HG03378 (cell line): ENCODE measurements around the gene ARAP1.

Experiments
- ATAC-seq: cut with Tn5 transposase; IDR thresholded peaks from one replicate; pipeline ENCODE4 v1.9.1; 2021; ENCODE audit warnings: mild to moderate bottlenecking, moderate library complexity; ENCODE audit not compliant: unreplicated experiment

ARAP1 gene

DNA sequence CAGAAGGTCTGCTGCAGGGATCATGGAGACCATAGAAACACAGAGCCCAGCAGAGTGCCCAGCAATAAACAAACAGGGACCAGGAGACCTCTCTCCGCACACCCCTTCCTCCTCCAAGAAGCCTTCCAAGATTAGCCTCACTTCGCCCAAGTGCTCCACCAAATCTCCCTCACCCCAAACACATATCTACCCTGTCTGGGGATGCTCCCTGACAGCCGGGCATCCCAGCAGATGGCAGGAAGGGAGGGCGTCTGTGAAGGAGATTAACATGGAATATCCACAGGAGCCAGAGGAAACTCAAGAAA lies 26.5 kb downstream of the ARAP1 start:
- no peak for ATAC-seq

DNA sequence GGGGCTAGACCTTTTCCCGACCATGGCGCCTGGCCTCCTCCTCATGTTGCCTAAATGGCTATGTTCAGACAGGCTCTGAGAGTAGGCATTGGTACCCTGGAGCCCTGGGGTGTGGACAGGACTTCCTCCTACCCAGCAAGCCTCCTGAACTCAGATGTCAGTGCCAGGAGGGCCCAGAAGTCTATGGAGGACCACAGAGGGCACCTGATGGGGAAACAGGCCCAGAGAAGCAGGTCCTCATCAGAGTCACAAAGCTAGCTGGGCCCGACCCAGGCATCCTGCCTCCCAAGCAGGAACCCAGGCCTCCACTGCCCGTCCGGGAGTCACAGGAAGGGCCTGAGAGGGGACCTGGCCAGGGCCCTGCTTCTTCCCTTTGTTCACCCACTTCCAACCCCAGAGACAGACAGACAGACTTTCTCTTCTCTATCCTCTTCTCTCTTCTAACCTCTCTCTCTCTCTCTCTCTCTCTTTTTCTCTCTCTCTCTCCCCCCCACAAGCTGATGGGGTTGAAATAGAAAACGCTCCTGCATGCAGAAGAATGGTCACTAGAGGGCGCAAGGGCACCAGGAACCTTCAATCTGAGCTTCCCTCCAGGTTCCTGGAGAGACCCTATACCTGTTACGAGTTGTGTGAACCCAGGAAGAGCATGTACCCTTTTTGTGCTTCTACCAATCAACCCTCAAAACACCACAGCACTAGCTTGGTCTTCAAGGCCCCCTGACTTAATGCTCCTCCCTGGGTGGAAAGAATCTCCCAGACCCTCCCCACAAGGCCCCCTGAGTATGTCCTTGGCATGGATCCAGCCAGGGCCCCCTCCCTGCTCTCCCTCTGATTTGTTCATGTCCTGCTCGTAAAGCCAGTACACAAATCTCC lies 27.1 kb downstream of the ARAP1 start:
- ATAC-seq: no peak

DNA sequence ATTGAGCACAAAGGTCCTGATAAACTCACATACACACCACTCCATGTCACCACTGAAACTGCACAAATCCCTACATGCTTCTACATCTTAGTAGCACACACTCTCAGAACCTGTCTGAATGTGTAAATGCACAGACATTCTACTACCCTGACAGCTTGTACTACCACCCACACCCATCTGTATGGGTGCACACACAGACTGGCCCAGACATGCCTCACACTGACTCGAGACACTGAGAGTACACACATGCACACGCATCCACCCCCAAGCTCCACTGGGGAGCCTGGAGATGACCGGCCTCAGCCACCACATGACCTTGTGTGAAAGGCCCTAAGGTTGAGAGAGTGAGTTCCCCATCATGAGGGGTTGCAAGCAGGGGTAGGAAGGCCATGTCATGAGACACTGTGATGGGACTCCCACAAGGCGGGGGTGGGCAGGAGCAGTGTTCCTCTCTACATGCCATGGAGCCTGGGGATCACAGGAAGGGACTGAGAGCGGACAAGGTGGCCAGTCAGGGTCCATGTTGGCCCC lies 28.1 kb downstream of the ARAP1 start:
- no peak for ATAC-seq

DNA sequence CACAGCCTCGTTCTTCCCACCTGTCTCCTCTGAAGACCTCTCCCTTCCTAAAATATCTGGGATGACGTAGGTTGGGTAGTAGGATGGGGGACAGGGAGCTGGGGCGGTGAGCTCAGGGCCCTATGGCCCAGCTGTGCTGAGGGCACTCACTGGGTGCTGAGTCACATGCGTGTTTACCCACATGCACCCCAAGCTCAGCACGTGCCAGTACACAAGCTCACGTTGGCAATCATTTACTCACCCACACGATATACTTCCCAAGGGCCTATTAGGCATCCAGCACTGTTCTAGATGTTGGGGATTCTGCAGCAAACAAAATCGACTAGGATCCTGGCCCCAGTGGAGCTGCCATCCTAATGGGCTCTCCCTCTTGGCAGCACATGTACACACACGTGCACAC lies 28.7 kb downstream of the ARAP1 start:
- ATAC-seq: no peak

DNA sequence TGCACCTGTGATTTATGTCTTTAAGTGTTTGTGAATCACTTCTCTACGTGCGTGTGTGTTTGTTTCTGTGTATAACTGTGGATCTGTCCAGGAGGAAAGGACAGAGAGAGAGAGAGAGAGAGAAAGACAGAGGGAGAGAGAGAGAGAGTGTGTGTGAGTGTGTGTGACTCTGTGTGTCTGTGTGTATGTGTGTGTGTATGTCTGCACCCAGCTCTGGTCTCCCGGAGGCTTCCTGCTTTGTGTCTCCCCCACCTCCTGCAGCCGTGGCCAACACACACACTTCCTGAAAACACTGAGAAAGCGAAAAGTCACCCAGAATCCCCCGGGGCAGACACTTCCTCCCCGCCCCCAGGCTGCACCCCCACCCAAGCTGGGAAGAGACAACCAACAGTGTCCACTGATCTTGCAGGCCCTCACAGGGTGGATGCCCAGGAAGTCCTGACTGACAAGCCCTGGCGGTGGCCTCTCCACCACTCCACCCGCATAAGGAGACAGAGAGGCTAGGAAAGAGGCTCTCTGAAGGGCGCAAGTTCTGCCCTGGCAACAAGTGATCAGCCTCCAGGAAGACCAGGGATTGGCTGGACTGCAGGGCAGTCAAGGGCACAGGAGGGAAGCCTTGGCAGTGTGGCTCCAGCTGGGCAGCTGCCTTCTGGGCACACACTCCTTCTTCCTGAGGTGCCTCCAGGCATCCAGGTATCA lies 30.0 kb downstream of the ARAP1 start:
- peak; percentile 66 for ATAC-seq

DNA sequence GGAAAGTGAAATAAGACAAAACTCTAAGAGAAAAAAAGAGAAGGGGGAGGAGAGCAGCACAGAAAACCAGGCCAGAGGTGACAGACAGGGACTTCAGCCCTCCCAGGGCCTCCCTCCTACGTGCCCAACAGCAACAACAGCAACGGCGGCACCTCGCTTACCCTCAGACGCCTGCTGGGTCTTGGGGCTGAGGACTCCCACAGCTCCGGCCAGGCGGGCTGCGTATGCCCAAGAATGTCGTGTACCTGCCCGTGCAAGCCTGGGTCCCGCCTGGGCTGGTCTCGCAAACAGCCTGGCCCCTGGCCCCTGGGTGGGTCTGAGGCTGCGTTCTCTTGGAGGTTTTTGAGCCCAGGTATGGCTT lies 30.5 kb downstream of the ARAP1 start:
- no peak for ATAC-seq

DNA sequence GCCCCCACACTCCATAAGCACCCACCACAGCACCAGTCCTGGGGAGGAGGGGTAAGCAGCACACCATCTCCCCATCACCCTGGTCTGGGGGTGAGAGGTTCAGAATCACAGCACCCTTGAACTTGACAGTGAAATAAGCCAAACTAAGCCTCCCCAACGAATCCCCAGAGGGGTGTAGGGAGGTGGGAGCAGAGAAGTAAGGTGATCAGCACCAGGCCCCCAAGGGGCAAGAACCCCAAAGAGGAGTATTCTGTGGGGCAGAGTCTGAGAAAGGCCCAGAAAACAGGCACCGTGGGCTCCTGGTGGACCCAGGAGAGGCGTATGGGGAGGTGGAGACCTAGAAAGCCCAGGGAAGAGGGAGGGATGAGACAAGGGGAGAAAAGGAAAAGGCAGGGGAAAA lies 30.9 kb downstream of the ARAP1 start:
- ATAC-seq: no peak

DNA sequence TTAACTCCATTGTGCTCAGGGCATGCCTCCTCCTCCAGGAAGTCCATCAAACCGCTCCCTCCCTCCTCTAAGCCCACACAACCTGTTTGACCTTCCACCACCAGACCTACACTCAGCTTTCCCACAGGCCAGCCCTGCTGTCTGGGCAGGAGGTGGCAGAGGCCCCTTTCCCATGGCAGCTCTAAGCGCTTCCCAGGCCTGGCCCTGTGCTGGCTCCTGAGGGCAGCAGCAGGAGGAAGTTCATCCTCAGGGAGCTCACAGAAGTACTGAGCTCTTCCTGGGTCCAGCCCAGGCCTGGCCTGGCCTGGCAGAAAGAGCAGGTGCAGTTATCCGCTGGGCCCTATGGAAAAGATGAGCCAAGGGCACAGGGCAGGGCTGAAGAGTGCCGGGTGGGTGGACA lies 31.4 kb downstream of the ARAP1 start:
- no peak for ATAC-seq

DNA sequence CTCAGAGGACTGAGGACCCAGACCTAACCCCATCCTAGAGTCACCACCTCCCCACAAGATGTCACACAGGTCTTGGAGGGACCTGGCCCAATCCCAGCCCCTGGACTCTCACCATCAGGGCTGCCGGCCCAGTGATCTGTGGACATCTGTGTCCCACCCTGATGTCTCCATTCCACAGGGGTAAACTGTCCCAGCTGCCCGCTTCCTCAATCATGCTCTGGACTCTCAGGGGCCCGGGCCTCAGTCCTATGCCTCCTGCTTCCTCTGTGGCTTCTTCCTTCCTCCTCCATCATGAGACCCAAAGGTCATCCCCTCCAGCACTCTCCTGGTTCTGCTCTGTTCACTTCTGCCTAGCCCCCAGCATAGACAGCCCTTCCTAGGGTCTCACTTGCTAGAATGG lies 32.2 kb downstream of the ARAP1 start:
- no peak for ATAC-seq

DNA sequence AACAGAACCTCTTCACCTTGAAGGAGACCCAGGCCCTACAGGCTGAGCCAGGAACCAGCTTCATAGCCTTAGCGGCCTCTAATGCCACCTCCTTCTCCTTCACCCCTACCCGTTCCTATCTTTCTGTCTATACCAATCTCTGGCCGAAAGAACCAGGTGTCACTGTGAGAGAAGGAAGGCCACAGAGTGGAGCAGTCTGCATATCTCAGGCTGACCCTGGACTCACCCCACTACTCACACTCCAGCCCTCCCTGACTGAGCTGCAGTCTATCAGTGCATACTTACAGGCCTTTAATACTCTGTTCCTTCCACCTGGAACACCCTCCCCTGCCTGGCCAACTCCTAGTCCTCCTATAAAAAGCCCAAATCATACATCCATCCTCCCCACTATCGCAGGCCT lies 32.7 kb downstream of the ARAP1 start:
- ATAC-seq: no peak

DNA sequence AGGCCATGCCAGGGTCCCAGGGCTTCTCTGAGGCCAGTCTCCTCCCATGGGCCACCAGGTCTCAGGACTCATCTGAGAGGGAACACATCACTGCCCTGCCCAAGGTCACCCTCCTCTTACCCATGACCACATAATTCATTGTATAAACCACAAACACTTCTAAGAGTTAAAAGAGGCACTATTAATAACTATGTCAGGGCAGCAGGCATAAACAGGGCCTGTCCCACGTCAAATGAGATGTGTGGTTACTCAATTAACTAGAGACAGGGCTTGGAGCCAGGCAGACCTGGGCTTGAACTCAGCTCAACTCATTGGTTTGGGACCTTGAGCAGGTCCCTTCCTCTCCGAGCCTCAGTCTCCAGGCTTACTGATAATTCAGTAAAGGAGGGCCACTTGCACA lies 33.1 kb downstream of the ARAP1 start:
- no peak for ATAC-seq

DNA sequence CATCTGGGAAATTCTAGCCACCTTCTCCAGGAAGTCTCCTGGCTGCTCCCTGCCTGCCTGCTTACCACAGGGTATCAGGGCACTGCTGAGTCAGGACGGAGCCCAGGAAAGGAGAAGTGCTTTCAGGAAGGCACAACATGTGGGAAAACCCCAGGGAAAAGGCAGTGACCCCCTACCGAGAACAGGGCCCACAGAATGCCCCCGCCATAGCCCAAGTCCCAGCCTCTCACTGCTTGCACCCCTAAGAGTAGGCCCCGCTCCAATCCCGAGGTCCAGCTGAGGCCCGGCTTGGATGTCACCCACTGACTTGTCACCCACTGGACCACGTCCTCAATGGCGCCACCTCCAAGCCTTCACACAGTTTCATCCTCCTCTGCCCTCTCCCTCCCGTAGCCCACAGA lies 34.1 kb downstream of the ARAP1 start:
- ATAC-seq: no peak

DNA sequence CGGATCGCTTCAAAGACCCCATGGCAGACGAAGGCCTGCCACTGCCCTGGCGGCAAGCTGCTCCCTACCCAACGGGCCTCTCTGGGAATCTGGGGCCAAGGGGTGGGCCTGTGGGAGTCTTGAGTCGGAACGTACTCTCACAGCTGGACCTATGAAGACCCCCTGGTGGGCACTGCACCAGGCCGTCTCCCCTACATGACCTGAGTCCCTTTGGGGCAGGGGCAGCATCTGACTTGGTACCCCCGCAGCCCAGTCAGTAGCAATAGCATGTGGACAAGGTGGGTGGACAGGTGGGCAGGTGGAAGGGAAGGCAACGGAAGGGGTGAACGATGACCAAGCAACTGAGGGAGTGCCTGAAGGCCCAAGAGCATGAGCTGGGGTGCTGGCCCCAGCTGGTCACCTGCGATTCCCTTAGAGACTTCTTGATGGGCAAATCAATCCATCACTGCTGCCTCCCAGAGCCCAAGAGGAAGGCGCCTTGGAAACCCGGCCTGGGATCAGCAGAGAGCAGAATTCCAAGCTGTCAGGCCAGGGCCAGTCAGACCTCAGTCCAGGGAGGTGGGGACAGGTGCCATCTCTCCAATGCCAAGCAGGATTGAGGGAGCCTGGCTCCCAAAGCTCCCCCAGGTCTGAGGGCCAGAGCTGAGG lies 35.3 kb downstream of the ARAP1 start:
- no peak for ATAC-seq

DNA sequence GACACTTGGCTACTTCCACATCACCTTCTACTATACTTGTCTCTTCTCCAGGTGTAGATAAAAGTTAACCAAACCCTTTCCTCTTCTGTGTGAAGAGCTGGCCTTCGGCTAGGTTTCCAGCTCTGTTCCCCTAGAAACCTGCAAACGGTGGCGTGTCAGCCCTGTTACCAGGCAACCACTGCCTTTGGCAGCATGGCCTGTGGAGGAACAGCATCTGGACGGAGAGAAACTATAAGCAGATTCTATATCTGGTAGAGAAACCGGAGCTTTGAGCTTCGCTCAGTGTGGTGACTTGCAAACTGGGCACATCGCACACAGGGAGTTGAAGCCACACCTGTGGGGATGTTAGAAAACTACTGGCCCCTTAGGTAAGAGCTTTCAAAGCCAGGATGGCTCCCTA lies 35.9 kb downstream of the ARAP1 start:
- ATAC-seq: no peak

DNA sequence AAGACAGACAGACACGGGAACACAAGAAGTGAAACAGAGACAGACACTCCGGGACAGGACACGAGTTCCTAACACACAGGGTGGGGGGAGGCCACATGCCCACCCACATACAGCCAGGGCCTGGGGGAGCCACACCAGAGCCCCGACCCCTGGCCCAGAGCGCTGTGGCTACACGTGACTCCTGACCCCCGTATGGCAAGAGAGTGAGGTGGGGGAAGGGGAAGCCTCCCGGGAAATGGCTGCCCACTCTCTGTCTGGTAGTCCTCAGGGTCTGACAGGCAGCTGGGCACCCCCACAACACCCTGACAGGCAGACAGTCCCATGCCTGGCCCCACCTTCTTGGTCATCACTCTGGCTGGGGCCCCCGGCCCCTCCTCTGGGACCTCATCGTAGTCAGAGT lies 39.4 kb downstream of the ARAP1 start:
- ATAC-seq: no peak

DNA sequence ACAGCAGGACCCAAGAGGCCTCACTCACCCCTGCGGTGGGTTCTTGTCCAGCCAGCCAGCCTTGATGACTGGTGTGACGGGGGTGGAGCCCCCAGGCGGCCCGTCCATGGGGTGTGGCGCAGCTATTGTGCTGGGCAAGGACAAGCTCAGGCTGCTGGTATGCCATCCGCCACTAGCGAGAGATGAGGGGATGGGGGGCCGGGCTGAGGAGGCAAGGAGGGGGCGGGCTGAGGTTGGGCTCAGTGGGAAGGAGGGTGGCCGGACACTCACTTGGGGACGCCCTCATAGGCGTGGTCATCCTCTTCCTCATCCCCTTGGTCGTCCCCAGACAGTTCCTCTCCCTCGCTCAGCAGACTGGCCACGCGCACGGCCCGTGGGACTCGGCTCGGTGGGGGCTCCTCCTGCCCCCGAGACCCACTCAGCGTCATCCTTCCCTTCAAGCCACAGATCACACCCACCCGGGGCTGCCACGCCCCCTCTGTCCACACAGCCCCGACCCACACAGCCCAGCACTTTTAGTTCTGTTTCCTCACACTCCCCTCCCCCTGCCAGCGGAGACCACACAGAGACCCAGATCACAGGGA lies 39.9 kb downstream of the ARAP1 start:
- no peak for ATAC-seq

DNA sequence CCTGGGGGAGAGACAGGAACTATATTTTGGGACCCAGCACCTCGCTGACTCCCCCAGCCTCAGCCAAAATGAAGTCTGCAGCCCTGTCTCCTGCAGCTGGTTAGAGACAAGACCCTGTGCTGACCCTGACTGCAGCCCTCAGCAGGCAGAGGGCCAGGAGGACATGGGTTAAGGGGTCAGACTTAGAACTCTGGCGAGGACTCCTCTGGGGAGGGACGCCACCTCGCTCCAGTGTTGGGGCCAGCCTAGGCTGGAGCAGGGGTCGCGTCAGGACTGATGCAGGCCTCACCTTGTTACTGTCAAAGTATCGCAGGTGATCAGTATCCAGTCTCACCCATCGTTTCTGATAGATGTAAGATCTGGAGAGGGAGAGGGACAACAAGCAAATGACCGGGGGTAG lies 41.1 kb downstream of the ARAP1 start:
- no peak for ATAC-seq

DNA sequence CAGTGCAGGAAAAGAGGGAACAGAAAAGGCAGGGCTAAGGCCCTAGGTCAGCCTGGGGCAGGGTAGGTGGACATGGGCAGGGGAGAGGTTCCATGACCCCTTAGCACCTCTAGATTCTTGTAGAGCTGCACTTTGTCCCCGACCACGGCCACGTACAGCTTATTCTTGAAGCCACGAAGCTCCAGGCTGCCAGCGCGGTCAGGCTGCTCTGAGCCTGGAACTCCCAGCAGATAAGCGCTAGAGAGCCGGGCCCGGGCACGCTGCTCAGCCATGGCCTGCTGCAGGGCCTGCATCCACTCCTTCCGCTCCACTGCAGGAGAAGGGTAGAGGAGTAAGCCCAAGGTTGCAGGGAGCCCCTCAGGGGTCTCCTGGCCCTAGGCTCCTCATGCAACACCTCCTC lies 41.9 kb downstream of the ARAP1 start:
- no peak for ATAC-seq

DNA sequence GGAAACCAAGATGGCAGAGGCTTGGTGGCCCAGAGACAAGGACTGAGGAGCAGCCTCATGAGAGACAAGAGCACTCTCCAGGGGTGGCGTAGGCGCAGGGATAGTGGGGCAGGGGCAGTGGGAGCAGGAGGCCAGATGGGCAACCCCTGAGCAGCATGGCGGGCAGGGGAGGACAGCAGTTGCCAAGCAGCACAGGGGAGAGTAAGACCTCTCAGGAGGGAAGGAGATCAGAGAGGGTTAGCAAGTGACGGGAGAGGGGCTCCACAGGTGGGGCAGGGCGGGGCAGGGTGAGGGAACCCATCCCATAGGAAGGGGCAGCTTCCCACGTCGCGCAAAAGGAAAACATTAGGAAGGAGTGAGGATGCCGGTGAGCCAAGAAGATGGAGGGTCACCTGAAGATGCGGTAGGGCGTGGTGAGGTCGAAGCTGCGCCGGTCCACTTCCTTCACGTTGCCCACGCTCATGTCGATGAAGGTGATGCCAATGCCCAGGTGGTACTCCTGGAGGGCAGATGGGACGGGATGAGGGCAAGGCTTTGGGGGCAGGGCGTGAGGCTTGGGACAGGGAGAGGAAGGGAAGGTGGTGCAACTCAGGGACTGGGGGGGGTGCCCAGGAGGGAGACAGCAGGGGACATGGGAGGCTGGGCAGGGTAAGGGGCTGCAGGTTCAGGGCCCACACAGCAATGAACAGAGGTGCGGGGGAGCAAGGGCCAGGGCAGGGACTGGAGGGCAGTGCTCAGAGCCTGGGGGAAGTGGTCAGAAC lies 42.5 kb downstream of the ARAP1 start:
- no peak for ATAC-seq

DNA sequence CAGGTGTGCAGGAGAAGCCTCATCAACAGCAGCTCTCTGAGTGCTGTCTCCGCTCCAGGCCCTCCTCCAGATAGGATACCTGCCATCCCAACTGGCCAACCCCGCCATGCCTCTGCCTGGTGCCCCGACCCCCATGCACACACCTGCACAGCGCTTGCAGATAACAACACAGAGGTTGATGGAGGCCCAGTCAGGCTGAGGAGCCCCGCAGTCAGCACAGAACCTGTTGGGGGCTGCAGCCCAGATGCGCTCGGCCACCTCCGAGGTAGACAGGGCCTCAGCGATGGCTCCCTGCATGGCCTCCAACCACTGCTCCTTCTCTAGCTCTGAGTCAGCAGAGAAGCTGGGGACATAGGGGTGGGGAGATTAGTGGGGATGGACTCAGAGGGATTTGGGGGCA lies 45.2 kb downstream of the ARAP1 start:
- ATAC-seq: no peak

DNA sequence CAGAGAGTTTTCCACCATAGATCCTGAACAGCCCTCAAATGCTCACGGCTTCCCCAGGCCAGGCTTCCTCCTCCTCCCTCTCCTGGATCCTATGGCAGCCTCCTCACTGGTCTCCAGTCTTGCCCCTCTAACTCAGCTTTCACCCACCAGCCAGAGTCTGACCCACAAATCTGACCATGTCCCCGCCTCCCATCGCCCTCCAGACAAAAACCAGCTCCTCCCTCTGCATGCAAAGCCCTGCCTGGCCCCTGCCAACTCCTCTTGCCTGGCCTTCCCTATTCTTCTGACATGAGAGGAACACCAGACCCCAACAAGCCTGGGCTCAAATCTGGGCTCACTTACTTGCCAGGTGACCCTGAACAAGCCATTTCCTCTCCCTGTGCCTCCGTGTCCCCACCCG lies 45.6 kb downstream of the ARAP1 start:
- no peak for ATAC-seq
